ENCODE data around the gene RAD51AP2.
"Not testable (repeated sequence)": the region's sequence is repeated elsewhere in the genome, so short reads cannot be mapped to it uniquely, and the experiment has no call there.

Gene RAD51AP2

DNA sequence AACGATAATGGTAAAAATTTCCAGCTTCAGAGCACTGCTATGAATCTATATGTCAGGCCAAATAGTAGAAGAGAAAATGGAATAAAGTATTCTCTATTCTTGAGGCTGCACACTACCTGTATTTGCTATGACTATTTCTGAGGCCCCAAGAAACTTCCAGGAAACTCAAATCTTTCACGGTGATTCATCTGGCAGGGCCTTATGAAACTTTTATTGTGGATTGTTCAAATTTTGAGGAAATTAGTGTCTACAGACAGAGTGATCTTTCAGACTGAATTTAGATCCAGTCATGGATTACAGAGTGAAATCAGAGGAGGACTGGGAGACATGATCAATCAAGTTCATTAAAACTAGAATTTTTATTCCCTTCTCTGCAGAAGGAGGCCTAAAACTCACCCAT is 18.2 kb upstream of the RAD51AP2 start:
- no peak for DNase-seq

DNA sequence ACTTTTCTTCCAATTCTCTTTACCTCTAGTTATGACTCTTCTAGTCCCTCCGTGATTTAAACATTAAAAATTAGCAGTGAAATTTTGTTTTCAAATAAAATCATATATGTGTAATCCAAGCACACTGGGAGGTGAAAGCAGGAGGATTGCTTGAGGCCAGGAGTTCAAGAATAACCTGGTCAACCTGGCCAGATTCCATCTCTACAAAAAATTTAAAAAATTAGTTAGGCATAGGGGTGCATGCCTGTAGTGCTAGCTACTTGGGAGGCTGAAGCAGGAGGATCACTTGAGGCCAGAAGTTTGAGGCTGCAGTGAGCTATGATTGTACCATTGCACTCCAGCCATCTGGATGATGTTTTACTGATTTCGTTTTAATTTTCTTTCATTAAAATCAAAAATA is 15.3 kb upstream of the RAD51AP2 start:
- DNase-seq = no peak

DNA sequence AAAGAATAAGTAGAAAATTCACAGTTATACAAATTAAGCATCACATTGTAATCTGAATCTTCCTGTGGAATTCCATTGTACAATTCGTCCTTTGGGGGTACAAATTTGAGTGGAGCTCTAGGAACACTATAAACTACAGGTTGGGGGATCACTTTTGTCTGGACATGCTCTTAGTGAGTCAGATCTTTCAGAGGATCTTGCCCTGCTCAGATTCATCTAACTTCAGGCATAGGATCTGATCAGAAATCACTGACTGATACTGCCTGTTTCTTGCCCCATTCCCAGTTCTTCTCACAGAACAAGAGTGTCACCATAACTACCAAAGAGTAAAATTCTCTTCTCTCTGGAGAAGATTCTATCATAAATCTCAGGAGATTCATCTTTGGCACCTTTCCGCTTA is 11.5 kb upstream of the RAD51AP2 start:
- DNase-seq = no peak

DNA sequence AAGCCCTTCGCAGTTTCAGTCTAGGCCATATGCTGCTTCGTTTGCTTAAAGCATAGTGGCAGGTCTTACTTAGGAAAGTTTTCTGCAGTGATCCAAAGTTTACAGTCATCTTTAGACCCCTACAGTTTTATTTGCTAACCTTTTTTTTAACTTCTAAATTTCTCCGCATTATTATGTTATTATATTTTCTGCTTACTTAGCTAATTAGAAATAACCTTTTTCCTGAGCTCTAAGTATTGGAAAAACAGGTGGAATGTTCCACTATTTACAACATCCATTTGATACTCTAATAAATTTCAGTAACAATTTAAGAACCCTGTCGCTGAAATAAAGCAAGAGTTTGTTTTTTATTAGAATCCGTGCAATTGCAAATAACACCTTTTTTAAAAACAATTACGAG is 4.1 kb upstream of the RAD51AP2 start:
- no peak for DNase-seq

DNA sequence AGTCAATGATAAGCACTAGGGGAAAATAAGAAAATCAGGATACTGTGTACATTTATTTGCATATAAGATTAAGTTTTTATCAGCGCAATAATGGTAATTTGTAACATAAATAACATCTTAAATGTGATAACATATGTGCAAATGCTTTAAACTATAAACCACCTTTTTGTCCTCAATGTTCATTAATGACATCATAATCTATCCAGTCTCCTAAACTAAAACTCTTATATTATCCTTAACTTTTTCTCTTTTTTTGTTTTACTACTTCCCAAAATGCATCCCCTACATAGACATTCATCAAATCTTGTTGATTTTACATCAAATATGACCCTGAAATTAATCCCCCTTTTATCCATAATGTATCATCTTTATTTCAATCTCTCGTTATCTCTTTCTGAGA is 3.4 kb upstream of the RAD51AP2 start:
- no peak for DNase-seq

DNA sequence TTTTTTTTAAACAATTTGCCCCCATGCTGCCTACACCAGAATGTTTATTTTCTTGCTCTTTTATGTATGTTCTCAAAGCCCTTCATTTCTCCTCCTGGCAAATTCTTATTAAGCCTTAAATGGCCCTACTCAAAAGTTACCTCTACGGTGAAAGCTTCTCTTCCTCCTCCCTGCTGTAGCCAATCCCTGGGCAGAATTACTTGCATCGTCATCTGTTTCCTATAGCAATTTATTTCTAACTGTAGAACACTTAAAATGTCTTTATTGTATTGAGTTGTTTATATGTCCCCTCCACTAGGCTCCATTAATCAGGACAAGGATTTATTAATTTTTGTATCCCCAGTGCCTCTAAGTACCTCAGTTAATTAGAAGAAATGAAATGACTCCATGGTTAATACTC is 2.5 kb upstream of the RAD51AP2 start:
- no peak for DNase-seq

DNA sequence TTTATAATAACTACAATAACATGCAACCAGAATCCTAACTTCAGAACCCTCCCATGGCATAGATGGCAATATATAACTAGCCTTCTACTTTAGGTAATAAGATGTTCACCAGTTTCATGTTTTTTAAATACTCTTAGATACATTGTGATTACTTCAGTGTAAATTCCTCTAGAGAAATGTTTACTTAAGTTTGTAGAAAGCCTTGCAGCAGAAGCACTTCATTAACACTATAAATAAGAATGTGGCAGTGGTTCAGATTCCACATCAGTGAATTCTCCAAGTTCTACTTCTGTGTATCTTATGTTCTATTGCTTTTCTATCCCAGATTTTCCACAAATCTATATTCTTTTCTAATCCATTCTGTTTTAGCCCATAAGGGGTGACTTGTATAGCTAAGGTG is 1.2 kb upstream of the RAD51AP2 start:
- DNase-seq = no peak

DNA sequence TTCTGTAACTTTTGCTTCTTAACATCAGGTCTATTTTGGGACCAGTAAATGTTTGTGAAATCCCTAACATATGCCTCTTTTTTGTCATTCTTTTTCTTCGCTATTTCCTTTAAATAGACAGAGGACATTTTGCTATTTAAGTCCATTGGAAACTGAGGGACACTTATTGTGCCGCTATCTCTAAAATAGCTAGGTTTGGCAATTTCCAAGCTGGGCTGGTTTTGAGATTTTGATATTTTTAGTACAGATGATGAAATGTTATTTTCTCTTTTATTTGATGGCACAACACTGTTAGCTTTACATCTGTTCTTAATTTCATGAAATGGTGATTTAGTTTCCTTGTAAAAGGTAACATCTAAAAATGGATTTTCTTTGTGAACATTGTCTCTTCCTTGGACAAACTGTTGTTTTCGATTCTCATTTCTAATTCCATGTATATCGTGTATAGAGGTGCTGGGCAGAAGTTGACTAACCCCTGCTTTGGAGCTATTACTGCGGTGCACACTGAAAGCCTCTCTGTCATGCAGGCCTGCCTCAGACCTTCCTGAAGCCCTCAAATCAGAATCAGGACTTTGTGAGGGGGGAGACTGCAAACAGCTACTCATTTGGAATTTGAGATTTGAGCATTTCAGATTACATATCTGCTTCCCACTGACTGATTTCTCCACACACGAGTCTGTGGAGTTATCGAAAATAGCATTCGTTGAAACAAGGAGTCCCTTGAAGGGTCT is 594 bp downstream of the RAD51AP2 start:
- DNase-seq = no peak

DNA sequence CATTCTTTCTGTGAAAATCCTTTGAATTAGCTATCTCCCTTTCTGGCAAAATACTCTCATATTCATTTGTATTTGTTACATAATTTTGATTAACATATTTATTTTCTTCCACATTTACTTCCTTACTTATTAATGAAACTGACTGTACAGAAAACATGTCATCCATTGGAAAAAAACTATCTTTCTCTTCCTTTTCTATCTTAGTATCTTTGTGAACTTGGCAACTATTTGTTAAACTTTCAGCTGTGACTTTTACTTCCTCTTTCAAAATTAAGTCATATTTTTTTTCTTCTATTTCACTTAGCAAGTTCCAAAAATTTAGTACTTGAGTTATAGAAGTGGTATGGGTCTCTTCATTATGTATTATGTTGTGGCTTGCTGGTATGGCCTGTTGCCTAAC is 2.6 kb downstream of the RAD51AP2 start:
- no peak for DNase-seq

DNA sequence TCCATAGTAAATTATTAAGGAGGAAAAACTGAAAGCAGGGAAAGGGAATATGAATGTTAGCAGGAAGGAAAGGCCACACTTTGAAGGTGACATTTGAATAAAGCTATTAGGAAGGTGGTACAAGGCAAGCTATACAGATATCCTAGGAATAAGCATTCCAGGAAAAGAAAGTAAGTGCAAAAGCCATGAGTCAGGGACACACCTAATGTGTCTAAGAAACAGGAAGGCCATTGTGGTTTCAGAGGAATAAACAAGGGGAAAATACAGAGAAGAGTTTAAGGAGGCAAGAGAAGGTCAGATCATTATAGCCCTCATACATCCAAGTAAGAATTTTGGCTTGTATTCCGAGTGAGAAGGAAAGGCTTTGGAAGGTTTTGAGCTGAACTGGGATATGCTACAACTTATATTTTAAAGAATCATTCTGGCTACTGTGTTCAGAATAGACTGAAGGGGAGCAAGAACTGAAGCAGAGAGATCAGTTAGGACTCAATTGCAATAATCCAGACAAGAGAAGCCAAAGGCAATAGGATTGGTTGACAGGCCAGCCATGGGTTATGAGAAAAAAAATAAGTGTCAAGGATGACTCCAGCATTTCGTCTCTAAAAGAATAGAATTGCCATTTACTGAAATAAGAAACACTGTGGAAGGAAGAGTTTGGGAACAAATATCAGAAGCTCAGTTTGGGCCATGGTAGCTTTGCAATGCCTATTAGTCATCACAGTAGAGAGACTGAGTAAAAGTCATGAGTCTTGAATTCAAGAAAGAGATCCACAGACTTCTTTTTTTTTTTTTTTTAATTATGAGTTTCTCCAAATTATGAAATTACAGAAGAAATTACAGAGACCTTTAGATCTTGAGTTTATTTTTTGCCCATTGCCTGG is 11.3 kb downstream of the RAD51AP2 start:
- no peak for DNase-seq

DNA sequence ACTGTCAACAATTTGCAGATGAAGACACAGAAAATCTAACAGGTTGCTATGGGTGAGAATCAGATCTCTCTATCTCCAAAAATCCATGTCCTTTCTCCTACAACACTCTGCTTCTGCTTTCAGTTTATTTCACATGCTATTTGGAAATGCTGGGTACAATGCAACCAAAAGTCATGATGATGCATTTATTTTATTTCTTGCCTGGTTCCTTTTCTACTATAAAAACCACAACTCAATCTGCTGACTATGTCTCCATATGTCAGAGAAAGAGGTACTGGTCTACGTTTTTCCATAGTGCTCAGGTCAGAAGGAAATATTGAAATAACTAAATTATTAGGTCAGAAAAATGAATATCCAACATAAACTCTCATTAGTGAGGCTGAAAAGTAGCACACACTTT is 20.5 kb downstream of the RAD51AP2 start:
- no peak for DNase-seq

DNA sequence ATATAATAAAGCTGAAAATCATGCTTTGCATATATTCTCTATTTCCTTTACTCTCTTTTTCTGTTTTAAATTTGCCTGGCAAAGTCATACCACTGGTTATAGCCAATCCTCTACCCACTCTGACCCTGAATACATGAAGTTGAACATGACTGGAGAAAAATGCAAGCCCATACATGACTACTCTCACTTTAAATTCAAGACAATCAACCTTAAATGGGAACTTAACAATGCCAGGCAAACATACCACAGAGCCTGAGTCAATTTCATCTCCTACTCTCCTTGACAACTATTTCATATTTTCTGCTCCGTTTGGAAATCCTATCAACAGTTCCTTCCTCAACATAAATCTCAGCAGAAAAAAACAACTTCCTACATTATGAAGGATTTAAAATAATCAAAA is 22.6 kb downstream of the RAD51AP2 start:
- DNase-seq = no peak

DNA sequence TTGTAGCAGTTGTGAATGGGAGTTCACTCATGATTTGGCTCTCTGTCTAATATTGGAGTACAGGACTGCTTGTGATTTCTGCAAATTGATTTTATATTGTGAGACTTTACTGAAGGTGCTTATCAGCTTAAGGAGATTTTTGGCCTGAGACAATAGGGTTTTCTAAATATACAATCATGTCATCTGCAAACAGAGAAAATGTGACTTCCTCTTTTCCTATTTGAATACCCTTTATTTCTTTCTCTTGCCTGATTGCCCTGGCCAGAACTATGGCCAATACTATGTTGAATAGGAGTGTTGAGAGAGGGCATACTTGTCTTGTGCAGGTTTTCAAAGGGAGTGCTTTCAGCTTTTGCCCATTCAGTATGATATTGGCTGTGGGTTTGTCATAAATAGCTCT is 28.1 kb downstream of the RAD51AP2 start:
- DNase-seq = not testable (repeated sequence)

DNA sequence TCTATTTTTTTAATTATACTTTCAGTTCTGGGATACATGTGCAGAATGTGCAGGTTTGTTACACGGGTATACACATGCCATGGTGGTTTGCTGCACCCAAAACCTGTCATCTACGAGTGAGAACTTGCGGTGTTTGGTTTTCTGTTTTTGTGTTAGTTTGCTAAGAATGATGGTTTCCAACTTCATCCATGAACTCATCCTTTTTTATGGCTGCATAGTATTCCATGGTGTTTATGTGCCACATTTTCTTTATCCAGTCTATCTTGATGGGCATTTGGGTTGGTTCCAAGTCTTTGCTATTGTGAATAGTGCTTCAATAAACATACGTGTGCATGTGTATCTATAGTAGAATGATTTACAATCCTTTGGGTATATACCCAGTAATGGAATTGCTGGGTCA is 29.6 kb downstream of the RAD51AP2 start:
- not testable (repeated sequence) for DNase-seq

DNA sequence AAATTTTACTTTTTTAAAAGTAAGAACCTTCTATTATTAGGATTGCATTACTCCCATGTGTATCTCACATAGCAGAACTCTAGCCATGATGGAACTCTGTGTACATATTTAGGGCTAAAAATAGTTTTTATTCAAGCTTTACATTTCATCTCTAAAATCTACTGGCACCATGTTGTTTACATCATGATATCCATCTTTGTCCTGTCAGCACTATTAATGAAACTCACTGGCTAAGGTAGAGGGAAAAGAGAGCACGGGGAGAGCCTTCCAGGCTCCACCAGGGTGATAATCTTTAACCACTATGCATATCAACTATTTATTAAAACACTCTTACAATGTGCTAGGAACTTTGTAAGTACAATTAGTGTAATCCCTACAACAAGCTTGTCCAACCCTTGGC is 34.7 kb downstream of the RAD51AP2 start:
- DNase-seq = no peak

DNA sequence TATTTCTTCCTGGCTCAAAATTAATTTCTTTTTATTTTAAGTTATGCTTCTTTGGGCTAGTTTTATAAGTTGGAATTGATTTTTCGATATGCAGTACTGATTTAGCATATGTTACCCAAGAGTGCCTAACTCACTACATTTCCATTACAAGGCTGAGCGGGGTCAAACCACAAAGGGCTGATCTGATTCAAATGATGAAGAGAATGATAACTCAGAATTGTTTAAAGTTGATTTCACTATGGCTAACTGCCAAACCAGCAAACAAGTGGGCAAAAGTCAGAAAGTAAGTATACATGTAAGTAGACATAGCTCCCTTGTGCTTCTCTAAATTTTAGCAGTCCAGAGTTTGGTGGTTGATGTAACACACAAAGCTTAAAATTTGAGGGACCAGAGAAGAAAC is 35.6 kb downstream of the RAD51AP2 start:
- no peak for DNase-seq

DNA sequence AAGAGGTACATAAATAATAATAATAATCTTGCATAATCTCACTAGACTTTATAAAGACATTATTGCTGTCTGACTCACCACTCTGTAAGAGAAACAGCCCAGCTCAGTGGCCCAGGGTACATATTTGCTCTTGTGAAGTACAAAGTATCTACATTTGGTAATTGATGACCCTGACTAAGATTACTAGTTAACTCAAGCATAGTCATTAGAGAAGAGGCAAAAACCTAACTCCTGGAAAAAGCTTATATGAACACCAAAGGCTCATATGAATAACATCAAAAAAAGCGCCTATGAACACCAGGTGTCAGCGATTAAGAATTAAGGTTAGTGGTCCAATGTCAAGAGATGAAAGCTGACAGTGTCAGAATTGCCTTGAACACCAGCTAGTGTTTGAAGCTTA is 38.4 kb downstream of the RAD51AP2 start:
- no peak for DNase-seq

DNA sequence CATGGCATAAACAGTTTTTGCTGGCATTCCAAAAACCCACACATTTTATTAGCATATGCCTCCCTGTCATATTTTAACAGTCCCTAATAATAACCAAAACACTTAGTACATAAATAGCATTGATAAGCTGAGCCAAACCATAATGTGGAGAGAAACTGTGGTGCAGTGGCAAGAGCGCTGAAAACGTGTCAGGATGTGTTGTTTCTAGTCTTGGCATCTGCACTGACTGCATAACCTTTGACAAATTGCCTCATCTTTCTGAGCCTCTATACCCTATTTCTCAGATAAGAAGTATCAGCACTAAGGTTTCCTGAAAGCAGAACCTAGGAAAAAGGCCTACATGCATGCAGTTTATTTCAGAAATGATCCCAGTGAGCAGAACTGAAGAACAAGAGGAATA is 41.4 kb downstream of the RAD51AP2 start:
- no peak for DNase-seq

DNA sequence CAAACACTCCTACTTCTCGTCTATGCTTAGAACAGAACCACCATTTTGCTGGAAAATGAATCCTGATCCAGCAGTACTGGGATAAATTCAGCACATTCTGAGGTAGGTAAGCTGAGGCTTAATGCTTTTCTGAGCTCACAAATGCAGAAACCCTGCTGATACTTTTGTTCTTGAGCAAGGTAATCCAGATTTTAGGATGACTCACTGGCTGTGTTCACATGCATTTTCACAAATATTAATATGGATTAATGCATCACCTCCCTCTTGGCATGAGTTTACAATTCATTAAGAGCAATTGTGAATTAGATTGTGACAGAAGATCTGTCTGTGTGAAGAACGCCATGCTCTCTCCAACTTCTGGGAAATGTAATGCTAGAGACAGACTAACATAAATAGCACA is 42.2 kb downstream of the RAD51AP2 start:
- no peak for DNase-seq

DNA sequence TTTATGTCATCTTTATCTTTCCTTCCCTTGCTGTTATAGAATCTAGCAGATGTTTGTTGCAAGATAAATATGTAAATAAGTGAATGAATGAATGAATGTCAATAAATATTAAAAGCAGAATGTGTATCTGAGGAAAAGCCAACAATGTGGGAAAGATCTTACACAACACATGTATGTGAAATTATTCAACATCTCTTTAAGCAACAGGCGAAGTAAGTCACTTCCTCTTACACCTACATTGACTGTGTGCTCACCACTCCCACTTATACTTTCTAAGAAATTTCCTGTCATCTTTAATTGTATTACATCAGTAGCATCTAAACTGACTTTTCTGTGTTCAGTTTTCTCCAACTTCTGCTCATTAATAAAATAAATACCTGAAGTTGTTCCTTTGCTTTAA is 43.0 kb downstream of the RAD51AP2 start:
- DNase-seq = no peak

DNA sequence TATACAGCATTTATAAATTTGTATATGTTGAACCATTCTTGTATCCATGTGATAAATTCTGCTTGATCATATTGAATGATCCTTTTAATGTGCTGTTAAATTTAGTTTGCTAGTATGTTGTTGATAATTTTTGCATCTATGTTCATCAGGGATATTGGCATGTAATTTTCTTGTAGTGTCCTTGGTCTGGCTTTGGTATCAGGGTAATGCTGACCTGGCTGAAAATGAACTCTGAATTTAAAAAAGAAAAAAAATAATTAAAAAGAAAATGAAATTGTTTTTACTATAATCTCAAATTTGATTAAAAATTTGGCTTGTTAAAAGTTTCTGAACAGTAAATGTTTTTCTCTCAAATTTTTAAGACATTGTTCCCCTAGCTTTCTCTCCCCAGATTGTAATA is 46.3 kb downstream of the RAD51AP2 start:
- no peak for DNase-seq

DNA sequence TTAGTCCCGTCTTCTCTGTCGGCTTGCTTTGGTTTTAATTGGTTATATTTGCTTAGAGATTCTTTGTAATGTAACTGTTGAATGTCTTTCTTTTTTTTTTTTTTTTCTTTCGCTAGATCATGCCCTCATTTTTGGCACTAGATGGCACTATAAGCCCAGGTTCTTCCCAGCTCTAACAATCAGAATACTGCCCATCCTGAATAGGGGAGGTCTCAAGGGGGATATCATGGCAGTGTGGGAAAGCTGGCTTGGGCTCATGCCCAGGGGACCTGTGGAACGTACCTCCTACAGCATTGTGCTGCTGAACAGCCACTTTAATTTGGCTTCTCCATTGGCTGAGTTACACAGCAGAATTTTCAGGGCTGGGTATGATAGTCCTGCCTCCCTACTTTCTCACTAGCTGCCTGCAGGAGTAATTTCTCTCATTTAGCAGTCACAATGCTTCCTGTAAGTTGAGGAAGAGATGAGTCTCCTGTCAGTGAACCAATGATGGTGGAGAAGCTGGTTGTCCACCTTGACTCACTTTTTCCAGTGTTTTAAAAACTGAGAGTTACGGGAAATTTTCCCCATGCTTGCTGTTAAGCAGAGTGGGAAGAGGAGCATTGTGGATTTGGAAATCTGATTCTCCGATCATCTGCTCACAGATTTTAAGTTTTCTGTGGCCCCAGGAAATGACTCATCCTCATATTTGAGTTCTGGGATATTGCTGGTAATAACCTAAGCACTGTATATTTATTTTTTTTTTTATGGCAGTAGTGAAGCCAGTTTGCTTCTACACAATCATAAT is 47.2 kb downstream of the RAD51AP2 start:
- peak; percentile 55 for DNase-seq

DNA sequence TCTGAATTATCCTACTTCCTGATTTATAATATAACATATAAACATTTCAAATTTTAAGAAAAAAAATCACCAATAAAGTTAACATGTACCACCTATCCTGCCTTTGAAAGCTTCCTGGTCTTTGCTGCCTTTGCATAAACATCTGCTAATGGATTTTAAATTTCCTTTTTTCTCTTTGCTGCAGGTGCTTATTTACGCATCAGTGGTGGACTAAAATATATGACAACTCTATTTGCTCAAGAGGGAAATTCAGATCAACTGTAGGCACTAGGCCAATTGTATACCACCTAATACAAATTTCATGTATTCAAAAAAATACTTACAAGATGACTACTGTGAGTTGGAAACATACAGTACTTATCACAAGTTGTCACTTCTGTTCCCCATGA is 57.2 kb downstream of the RAD51AP2 start:
- DNase-seq = no peak

Measured in T1000 (cell line).